IPS-18a (cell line): ENCODE results near the gene LEUTX.
"Not testable (repeated sequence)": the region's sequence is repeated elsewhere in the genome, so short reads cannot be mapped to it uniquely, and the experiment has no call there.

Experiments used
- H3K27ac ChIP-seq: one replicate; pipeline ENCODE4 v1.5.1; 2013; ENCODE audit warnings: low read length
- H3K27me3 ChIP-seq: one replicate; pipeline ENCODE4 v1.6.1; 2013; ENCODE audit warnings: mild to moderate bottlenecking, low read length; ENCODE audit not compliant: control insufficient read depth, insufficient read depth
- H3K36me3 ChIP-seq: one replicate; pipeline ENCODE4 v1.6.1; 2013; ENCODE audit warnings: low read depth, low read length; ENCODE audit not compliant: control insufficient read depth
- H3K4me1 ChIP-seq: one replicate; pipeline ENCODE4 v1.6.1; 2013; ENCODE audit warnings: low read depth, low read length; ENCODE audit not compliant: control insufficient read depth
- H3K4me3 ChIP-seq: one replicate; pipeline ENCODE4 v1.5.1; 2013; ENCODE audit warnings: low read length
- H3K9ac ChIP-seq: one replicate; pipeline ENCODE4 v1.6.1; 2013; ENCODE audit warnings: mild to moderate bottlenecking, low read length, moderate library complexity
- H3K9me3 ChIP-seq: one replicate; pipeline ENCODE4 v1.6.1; 2013; ENCODE audit warnings: low read depth, low read length; ENCODE audit not compliant: control insufficient read depth

The LEUTX gene

DNA sequence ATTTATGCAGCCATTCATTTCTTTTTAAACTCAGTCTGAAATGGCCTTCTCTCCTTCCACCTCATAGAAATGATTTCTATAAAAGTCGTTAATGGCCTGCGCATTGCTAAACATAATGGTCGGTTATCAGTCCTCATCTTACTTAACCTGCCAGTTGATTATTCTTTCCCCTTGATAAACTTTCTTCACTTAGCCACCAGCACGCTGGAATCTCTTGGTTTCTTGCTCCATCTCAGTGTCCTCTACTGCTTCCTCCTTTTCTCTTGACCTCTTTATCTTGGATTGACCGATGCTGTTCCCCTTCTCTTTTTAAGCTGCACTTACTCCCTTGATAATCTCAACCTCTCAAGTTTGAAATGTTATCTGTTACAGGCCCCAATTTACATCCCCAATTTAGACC is 28.7 kb upstream of the LEUTX start:
- H3K27me3 ChIP-seq, result no peaks in the 10 kb centered on the region
- no peaks in the 10 kb centered on the region for H3K9me3 ChIP-seq
- H3K9ac ChIP-seq, result no peak overlapping the region
- H3K27ac ChIP-seq, result no peak overlapping the region
- no peaks in the 10 kb centered on the region for H3K36me3 ChIP-seq
- H3K4me1 ChIP-seq, result no peaks in the 10 kb centered on the region
- no peak overlapping the region for H3K4me3 ChIP-seq

DNA sequence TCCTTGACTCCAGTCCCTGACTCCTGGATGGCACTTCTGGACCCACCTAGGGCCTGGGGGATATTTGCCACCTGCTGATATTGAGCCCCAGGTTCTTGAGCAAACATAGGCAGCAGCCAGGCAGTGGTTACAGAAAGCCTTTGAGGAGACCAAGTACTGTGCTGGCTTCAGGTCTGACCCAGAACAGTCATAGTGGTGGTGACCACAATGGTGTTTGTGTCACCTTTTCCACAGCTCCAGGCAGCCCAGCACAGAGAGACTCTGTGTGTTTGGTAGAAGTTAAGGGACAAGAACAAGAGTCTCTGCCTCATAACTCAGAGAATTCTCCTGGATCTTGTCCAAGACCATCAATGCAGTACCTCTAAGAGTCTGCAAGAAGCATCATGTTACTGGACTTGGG is 26.3 kb upstream of the LEUTX start:
- Histone ChIP-seq H3K36me3 (no peaks in the 10 kb centered on the region), H3K4me3 (no peak overlapping the region), H3K27me3 (no peaks in the 10 kb centered on the region), H3K4me1 (no peaks in the 10 kb centered on the region), H3K9me3 (no peaks in the 10 kb centered on the region), H3K9ac (no peak overlapping the region), H3K27ac (no peak overlapping the region)

DNA sequence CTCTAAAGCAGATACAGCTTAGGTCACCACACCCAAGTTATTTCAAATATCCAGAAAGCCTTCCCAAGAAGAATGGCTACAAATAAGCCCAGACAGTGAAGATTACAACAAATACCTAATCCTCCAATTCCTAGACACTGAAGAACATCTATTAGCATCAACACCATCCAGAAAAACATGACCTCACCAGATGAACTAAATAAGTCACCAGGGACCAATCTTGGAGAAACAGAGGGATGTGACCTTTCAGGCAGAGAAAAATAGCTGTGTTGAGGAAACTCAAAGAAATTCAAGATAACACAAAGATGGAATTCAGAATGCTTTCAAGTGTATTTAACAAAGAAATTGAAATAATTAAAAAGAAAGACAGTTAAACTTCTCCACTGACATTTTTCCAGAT is 25.9 kb upstream of the LEUTX start:
- Histone ChIP-seq H3K9me3 (no peaks in the 10 kb centered on the region), H3K27me3 (no peaks in the 10 kb centered on the region), H3K9ac (no peak overlapping the region), H3K4me1 (no peaks in the 10 kb centered on the region), H3K4me3 (no peak overlapping the region), H3K27ac (no peak overlapping the region), H3K36me3 (no peaks in the 10 kb centered on the region)

DNA sequence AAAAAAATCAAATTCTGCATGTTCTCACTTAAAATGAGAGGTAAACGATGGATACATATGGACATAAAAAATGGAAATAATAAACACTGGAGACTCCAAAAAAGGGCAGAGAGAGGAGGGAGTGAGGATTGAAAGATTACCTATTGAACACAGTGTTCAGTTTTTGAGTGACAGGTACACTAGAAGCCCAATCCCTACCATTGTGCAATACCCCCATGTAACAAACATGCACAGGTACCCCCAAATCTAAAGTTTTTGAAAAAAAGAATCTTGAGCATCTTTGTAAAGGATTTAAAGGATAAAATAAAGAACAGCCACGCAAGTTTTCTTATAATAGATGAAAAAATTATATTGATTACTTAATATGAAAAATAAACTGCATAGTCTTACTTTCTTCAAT is 24.1 kb upstream of the LEUTX start:
- Histone ChIP-seq H3K27ac (no peak overlapping the region), H3K36me3 (no peaks in the 10 kb centered on the region), H3K27me3 (no peaks in the 10 kb centered on the region), H3K9ac (no peak overlapping the region), H3K9me3 (no peaks in the 10 kb centered on the region), H3K4me3 (no peak overlapping the region), H3K4me1 (no peaks in the 10 kb centered on the region)

DNA sequence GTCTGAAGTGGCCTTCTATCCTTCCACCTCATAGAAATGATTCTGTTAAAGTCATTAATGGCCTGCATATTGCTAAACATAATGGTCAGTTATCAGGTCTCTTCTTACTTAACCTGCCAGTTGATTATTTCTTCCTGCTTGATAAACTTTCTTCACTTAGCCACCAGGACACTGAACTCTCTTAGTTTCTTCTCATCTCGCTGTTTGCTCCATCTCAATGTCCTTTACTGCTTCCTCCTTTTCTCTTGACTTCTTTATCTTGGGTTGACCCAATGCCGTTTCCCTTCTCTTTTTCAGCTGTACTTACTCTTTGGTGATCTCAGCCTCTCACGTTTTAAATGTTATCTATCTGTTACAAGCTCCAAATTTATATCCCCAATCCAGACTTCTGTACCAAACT is 23.7 kb upstream of the LEUTX start:
- Histone ChIP-seq H3K4me1 (no peaks in the 10 kb centered on the region), H3K9me3 (no peaks in the 10 kb centered on the region), H3K36me3 (no peaks in the 10 kb centered on the region), H3K27ac (no peak overlapping the region), H3K4me3 (no peak overlapping the region), H3K27me3 (no peaks in the 10 kb centered on the region), H3K9ac (no peak overlapping the region)

DNA sequence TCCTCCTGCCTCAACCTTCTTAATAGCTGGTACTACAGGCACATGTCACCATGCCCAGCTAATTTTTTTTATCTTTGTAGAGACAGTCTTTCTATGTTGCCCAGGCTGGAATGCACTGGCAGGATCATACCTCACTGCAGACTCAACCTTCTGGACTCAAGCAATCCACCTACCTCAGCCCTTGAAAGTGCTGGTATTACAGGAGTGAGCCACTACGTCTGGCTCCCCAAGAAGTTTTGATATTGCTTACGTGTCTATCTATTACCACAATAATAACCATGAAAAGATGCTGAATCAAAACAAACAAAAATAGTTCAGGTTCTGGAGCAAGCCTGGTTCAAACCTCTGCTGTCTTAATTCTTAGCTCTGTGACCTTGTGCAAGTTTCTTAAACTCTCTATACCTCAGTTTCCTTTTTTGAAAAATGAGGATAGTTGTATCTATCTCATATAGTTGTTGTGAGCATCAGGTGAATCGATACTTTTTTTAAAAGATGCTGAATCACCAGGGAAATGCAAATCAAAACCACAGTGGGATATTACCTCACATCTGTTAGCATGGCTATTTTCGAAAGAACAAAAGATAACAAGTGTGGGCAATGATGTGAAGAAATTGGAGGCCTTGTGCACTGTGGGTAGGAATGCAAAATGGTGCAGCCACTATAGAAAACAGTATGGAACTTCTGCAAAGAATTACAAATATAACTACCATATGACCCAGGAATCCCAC is 19.0 kb upstream of the LEUTX start:
- Histone ChIP-seq H3K9ac (no peak overlapping the region), H3K4me3 (no peak overlapping the region), H3K4me1 (no peaks in the 10 kb centered on the region), H3K27ac (no peak overlapping the region), H3K36me3 (no peaks in the 10 kb centered on the region), H3K9me3 (no peaks in the 10 kb centered on the region), H3K27me3 (no peaks in the 10 kb centered on the region)

DNA sequence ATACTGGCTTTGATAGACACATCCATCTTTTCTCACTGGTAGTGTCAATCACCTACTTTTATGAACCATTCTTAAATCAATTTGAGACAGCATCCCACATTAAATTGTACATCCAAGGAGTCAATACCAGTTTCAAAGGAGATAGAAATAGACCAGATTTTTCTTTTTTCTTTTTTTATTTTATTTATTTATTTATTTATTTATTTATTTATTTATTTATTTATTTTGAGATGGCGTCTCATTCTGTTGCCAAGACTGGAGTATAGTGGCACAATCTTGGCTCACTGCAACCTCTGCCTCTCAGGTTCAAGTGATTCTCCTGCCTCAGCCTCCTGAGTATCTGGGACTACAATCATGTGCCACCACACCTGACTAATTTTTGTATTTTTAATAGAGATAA is 16.8 kb upstream of the LEUTX start:
- H3K9ac ChIP-seq, H3K4me3 ChIP-seq, H3K36me3 ChIP-seq, H3K9me3 ChIP-seq, H3K27me3 ChIP-seq, H3K4me1 ChIP-seq, H3K27ac ChIP-seq: not testable (repeated sequence)

DNA sequence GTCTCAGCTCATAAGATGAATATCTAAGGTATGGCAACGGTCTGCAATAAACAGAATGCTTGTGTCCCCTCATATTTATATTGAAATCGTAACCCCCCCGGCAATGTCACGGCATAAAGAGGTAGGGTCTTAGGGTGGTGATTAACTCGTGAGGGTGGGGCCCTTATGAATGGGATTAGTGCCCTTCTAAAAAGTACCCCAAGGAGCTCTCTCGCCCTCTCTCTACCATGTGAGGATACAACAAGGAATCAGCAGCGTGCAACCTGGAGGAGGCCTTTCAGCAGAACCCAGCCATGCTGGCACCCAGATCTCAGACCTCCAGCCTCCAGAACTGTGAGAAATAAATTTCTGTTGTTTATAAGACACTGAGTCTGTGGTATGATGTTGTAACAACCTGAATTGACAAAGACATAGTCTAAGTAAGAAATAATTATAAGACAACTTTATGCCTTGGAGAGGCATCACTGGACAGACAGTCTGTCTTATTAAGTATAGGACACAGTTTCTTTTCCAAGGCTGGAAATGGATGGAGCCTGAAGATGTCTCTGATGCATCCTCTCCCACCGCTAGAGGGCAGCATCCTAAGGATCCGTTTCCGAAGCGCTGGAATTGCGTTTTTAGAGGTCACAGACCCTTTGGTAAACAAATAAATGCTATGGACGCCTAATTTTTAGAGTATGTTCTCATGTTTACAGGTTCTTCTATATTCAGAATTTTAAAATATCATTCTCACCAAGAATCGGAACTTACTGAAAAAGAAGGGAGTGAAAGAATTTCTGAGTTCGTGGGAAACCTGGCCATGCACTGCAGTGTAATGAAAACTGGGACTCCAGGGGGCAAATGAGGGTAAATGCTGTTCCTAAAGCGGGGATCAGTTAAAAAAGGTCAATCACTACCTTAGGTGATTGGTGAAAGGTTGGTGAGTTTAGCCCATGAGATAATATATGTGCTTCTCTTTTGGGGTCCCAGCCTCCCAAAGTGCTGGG is 13.3 kb upstream of the LEUTX start:
- no peaks in the 10 kb centered on the region for H3K27me3 ChIP-seq
- H3K9me3 ChIP-seq, result no peaks in the 10 kb centered on the region
- H3K27ac ChIP-seq, result no peak overlapping the region
- H3K4me3 ChIP-seq, result no peak overlapping the region
- H3K36me3 ChIP-seq, result no peaks in the 10 kb centered on the region
- H3K4me1 ChIP-seq, result peaks cover 14% of the 10 kb centered on the region
- H3K9ac ChIP-seq, result no peak overlapping the region

DNA sequence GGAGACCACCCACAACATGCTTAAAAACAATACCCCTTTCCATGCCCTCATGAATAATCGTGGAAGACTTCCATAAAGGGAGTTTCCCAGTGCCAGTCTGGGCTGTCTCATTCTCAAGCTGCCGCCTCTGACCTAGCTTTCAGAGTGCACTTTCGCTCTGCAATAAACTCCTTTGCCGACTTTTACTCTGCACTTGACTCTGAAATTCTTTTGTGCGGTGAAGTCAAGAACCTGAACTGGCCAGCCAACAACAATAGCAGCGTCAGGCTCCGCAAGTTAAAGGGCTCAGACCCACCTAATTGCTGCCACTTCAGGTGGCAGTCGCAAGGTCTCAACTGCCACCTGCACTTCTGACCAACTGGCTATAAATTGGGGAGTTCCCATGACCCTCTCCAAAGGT is 10.3 kb upstream of the LEUTX start:
- H3K9me3 ChIP-seq, result no peaks in the 10 kb centered on the region
- no peak overlapping the region for H3K9ac ChIP-seq
- no peak overlapping the region for H3K27ac ChIP-seq
- no peaks in the 10 kb centered on the region for H3K27me3 ChIP-seq
- peaks cover 14% of the 10 kb centered on the region for H3K4me1 ChIP-seq
- H3K4me3 ChIP-seq, result no peak overlapping the region
- no peaks in the 10 kb centered on the region for H3K36me3 ChIP-seq

DNA sequence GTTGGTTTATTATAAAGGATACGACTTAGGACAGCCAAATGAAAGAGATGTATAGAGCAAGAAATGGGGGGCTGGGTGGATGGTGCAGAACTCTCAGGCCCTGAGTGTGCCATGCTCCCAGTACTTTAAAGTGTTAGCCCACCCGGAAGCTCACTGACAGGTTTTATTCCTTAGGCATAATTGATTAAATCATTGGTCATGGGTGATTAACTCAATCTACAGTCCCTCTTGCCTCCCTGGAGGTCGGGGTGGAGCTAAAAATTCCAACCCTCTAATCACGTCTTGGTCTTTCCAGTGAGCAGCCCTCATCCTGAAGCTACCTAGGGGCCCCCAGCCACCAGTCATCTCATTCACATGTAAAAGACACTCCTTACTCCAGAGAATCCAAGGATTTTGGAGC is 9.9 kb upstream of the LEUTX start:
- Histone ChIP-seq H3K36me3 (no peaks in the 10 kb centered on the region), H3K9me3 (no peaks in the 10 kb centered on the region), H3K4me3 (no peak overlapping the region), H3K27ac (no peak overlapping the region), H3K27me3 (no peaks in the 10 kb centered on the region), H3K9ac (no peak overlapping the region), H3K4me1 (peaks cover 14% of the 10 kb centered on the region)

DNA sequence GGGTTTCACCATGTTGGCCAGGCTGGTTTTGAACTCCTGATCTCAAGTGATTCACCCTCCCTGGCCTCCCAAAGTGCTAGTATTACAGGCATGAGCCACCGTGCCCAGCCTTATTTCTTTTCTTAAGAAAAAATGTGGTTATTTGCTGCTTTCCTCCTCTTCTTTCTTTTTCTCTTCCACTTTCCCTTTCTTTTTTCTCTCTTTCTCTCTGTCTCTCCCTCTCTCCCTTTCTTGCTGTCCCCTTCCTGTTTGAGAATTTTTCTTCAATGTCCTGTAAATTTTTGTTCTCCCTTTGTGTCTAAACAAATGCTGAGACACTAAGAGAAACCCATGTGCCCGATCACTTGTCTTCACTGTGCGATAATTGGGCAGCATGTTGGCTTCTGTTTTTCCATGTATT is 2.2 kb downstream of the LEUTX start:
- Histone ChIP-seq H3K9me3 (no peaks in the 10 kb centered on the region), H3K4me3 (no peak overlapping the region), H3K27ac (no peak overlapping the region), H3K27me3 (no peaks in the 10 kb centered on the region), H3K9ac (no peak overlapping the region), H3K36me3 (no peaks in the 10 kb centered on the region), H3K4me1 (no peaks in the 10 kb centered on the region)

DNA sequence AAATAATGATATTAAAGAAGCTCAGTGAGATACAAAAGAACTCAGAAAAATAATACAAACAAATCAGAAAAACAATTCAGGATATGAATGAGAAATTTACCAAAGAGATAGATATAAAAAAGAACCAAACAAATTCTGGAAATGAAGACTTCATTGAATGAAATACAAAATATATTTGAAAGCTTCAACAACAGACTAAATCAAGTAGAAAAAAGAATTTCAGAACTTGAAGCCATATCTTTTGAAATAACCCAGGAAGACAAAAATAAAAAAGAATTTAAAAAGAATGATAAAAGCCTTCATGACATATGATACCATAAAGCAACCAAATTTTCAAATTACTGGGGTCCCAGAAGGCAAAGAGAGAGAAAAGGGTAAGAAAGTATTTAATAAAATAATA is 9.6 kb downstream of the LEUTX start:
- H3K4me1 ChIP-seq, result peaks cover 6% of the 10 kb centered on the region
- H3K9ac ChIP-seq, result no peak overlapping the region
- H3K9me3 ChIP-seq, result no peaks in the 10 kb centered on the region
- no peak overlapping the region for H3K4me3 ChIP-seq
- H3K27me3 ChIP-seq, result no peaks in the 10 kb centered on the region
- H3K36me3 ChIP-seq, result no peaks in the 10 kb centered on the region
- H3K27ac ChIP-seq, result no peak overlapping the region
